ENCODE measurements around the gene MN1.

The MN1 gene

DNA sequence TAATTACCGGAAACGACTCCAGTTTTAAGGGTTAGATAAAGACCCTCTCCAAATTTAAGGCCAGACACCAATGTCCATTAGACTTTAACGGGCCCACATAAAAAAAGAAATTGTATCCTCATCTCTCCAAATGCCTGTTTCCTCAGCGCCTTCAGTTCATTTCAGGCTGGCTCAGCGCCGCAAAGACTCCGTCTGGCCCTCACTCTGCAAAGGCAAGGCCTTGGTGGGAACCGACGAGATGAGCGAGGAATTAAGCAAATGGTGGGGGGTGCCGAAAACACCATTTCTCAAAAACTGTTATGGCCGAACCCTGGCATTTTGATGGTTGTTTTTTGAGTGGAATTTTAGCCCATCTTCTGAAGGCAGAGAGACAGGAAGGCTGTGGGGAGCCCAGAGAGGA, 15.7 kb downstream of the MN1 start:
- no peak for DNase-seq (ENCODE audit: low read depth in 2 of 2)

- DNase-seq (ENCODE audit: low read depth in 2 of 2): no peak
These were observed 17.5 kb downstream of the MN1 start for GRCh38 chr22:27784120-27784475.

- DNase-seq (ENCODE audit: low read depth in 2 of 2): no peak
These were observed 18.0 kb downstream of the MN1 start for GRCh38 chr22:27783436-27784119.

- DNase-seq (ENCODE audit: low read depth in 2 of 2): no peak
These were observed 19.5 kb downstream of the MN1 start for GRCh38 chr22:27782088-27782487.

- DNase-seq (ENCODE audit: low read depth in 2 of 2): no peak
These were observed 21.4 kb downstream of the MN1 start for GRCh38 chr22:27780161-27780575.

DNA sequence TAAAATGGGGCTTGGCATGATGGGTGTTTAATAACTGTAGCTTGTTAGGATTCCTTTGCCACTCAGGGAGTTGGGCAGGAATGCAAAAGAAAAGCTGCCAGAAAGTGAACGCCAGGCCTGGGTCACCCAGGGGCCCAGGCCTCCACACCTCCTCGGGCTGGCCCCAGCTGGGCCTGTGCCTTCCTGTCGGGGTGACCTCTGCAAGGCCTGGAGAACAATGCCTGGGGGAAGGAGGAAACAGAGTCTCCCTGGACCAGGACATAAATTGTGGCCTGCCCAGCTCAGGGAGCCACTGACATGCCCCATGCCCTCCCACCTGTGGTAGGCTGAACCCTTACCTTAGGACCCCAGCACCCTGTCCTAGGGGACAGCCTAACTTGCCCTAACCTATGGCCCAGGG, 21.9 kb downstream of the MN1 start:
- no peak for DNase-seq (ENCODE audit: low read depth in 2 of 2)

- DNase-seq (ENCODE audit: low read depth in 2 of 2): no peak
These were observed 23.1 kb downstream of the MN1 start for GRCh38 chr22:27778294-27779090.

GRCh38 chr22:27777128-27777527, 24.4 kb downstream of the MN1 start:
- DNase-seq (ENCODE audit: low read depth in 2 of 2): no peak

GRCh38 chr22:27776650-27776958, 25.0 kb downstream of the MN1 start:
- no peak for DNase-seq (ENCODE audit: low read depth in 2 of 2)

DNA sequence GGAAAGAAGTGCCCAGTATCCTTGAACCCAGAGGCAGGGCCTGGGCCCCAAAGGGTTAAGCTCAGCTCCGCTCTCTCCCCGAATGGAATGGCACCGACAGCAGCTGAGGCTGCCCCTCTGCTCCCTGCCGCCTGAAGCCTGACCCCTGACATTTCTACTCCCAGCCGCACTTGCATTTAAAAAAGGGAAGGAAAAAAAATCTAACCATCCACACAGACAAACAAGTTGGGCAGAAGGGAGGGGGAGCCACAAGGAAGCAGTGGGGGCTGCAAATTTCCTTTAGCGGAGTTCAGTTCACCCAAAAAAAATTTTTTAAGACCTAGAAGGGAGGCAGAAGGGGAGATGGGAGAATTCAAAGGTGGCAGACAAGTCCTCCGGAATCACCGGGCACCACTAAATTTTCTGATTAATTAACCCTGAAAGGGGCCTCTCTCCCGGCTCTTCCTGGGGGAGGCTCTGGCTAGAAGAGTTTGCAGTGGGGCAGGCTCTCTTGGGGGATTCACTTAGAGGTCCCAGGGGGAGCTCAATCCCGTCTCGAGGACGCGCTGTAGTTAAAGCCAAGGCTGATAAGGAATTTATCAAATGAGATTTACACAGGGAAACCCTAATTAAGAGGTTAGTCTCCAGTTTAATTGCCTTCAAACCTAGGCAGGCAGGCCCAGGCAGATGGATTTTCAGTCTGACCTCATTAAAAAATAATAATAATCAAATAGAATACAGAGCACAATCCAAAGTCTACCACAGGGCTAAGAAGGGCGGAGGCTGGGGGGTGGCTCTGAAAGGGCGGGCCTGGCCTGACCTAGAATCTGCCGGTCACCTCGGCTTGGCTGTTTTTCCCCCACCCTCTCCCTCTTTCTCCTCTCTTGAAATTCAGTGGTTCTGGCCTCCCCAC, 25.6 kb downstream of the MN1 start:
- no peak for DNase-seq (ENCODE audit: low read depth in 2 of 2)

DNA sequence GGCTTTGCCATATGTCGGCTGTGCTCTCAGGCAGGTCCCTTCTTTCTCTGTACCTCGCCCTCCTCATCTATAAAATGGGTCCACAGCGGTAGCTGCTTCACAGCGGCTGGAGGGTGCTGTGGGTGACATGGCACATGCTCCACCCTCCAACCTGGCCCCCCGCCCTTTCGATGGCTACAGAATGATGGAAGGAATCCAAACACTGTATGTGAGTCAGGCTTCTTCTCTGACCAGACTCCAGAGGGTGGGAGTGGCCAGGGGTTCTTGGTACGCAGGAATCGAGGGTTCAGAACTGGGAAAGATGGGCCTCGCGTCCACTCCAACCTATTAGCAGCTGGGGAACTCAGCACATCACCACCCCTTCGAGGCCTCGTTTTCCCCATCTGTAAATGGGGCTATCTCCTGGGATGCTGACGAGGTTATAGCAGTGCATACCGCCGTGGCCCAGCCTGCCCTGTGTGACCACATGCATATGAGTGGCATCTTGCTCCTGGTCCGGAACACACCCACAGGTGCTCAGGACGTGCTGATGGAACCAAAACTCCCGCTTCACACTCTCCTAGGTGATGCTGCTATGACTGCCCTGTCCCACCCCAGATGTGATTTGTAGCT, 26.4 kb downstream of the MN1 start:
- no peak for DNase-seq (ENCODE audit: low read depth in 2 of 2)

DNA sequence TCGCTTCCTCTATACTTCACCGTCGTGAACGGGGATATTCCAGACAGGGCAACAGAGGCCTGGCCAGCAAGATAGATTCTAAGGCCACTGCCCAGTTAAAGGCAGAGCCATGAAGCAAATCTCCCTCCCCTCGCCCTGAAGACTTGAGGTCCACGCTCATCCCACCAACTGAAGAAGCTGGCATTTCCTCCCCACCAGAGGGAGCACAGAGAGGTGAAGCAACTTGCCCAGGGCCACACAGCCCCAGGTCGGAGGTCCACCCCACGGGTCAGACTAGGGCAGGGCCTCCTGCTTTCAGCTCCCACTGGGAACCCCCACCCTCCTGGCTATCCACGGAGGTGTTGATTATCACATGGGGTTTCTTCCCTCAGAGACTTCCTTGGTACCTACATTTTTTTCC, 27.4 kb downstream of the MN1 start:
- no peak for DNase-seq (ENCODE audit: low read depth in 2 of 2)

GRCh38 chr22:27772984-27773498, 28.5 kb downstream of the MN1 start:
- no peak for DNase-seq (ENCODE audit: low read depth in 2 of 2)

- DNase-seq (ENCODE audit: low read depth in 2 of 2): no peak
These were observed 29.2 kb downstream of the MN1 start for GRCh38 chr22:27772081-27772983.

GRCh38 chr22:27771637-27772036, 29.9 kb downstream of the MN1 start:
- DNase-seq (ENCODE audit: low read depth in 2 of 2): no peak

DNA sequence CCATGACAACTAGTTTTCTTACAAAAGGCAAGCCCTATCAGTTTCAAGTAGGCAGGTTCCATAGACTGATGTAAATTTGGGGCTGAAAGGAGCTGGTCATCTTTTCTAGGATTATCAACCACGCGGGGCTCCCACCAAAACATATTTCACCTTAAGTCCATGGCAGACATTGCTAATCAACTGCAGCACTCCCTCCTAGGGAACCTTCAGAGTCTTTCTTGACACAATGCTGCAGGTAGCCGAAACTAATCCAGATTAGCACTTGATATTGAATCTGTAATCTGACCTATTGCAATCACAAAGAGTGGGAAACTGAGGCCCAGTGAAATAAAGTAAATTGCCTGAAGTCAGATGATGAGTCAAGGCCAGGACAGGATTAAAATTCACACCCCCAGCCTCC, 32.5 kb downstream of the MN1 start:
- DNase-seq (ENCODE audit: low read depth in 2 of 2): no peak

DNA sequence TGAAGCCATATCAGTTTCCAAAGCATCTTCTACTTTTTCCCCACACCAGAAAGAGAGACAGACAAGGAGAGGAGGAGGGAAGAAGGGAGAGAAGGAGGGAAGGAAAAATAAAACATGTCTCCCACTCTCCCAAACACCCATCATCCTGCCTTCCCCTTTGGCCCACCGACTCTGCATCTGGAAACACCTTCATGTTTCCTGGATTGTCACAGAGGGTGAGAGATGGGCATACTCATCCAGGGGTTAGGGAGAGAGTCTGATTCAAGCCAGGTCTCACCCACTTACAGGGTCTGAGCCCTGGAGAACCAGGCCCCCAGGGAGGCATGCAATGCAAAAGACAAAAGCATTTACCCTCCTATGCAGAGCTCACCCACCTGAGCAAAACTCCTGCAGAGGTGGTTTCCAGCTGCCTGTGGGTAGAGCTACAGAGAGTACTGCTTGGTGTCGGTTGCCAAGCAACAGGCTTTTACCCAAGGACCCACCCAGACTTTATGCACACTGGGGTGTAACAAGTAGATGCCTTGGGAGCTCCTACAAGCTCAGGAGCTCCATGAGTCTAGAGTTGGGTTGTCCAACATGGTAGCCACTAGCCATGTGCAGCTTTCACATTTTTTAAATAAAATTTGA, 33.4 kb downstream of the MN1 start:
- DNase-seq (ENCODE audit: low read depth in 2 of 2): no peak

DNA sequence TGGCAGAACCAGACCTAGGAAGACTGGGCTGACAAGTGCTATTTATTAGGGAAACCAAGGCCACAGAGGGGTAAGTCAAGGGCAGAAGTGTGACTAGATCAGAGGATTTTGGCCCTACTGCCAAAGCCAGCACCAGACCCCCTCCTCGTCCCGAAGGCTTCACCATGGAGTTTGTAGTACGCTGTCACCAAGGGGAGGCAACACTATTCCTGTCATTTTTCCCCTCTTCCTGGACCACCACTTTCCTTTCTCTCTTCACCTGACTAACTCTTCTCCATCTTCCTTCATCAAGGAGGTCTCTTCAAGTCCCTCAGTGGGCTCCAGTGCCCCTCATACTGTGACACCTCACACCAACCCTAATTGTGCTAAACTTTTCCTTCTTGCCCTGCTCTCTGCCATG, 34.9 kb downstream of the MN1 start:
- no peak for DNase-seq (ENCODE audit: low read depth in 2 of 2)

DNA sequence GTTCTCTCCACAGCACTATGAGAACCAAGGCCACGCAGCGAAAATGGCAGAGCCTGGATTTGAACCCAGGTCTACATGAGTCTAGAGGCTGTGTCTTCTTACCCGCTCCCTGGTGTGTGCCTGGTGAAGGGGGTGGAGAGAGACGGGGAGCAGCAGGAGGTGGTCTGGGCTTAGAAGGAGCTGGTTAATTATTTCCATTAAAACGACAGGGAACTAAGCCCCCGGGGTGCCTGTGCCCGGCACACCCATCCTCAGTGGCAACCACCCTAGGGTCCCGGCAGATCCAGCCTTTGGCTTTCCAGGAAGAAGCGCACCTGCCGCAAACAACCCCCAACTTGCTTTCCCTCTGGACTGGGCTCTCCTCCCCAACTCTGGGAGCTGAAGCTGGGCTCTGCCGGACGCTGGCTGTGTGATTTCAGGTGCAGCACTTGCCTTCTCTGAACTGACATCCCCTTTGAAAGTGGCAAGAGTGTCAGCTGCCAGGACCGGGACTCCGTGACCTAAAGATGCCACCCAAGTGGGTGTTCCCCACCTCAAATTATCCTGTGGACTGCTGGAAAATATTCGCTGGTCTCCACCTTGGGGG, 35.8 kb downstream of the MN1 start:
- no peak for DNase-seq (ENCODE audit: low read depth in 2 of 2)

GRCh38 chr22:27764722-27765236, 36.8 kb downstream of the MN1 start:
- DNase-seq (ENCODE audit: low read depth in 2 of 2): no peak

Data from activated CD4-positive, alpha-beta T cell treated with anti-CD3 and anti-CD28 coated beads for 24 hours (primary cell).